Upper lobe of left lung (tissue), 6 donors: ENCODE measurements around the gene DHCR24. TPM values are rescaled to one million over a fixed set of nuclear protein-coding genes. Genes with fewer than 3 reads are reported as not detected.

Source experiments
- ATAC-seq, 2 donors: fragments of 200-7000 bp; cut with Tn5 transposase; one replicate each; pipeline ENCODE4 v1.9.1; 2022; ENCODE audit warnings: mild to moderate bottlenecking in 2 of 2, moderate library complexity in 2 of 2; ENCODE audit not compliant: low FRiP score in 2 of 2
- DNase-seq, 2 donors: peaks; one replicate each; pipeline ENCODE4 v3.0.0-alpha.2; 2019 to 2020
- H3K27ac ChIP-seq, 4 donors: fragments of 200-600 bp; sonication (generic); one replicate each; pipeline ENCODE4 v1.5.1; 2016 to 2019
- H3K27me3 ChIP-seq, 4 donors: fragments of 200-600 bp; sonication (generic); one replicate each; pipeline ENCODE4 v1.5.1; 2017 to 2019
- H3K36me3 ChIP-seq, 4 donors: fragments of 200-600 bp; sonication (generic); one replicate each; pipeline ENCODE4 v1.5.1; 2016 to 2019
- H3K4me1 ChIP-seq, 4 donors: fragments of 200-600 bp; sonication (generic); one replicate each; pipeline ENCODE4 v1.5.1; 2018 to 2019
- H3K4me3 ChIP-seq, 4 donors: fragments of 200-600 bp; sonication (generic); one replicate each; pipeline ENCODE4 v1.5.1; 2017 to 2019; ENCODE audit warnings: mild to moderate bottlenecking in 2 of 4, moderate library complexity in 1 of 4
- H3K9me3 ChIP-seq, 4 donors: fragments of 200-600 bp; sonication (generic); one replicate each; pipeline ENCODE4 v1.5.1; 2018 to 2019
- CTCF ChIP-seq, 6 experiments: fragments of 450-650 bp in 4 of 6; fragments of 200-600 bp in 2 of 6; sonication (generic) in 2 of 6; IDR thresholded peaks; one replicate each; pipeline ENCODE4 v1.5.1; 2016 to 2019; ENCODE audit warnings: antibody characterized with exemption in 6 of 6
- EP300 ChIP-seq, 4 donors: sonication (generic); formaldehyde crosslinking; IDR thresholded peaks; one replicate each; pipeline ENCODE4 v1.5.1; 2017; ENCODE audit warnings: antibody characterized with exemption in 4 of 4, control low read depth in 2 of 4
- POLR2A ChIP-seq, 4 donors: fragments of 450-650 bp; IDR thresholded peaks; one replicate each; pipeline ENCODE4 v1.5.1; 2016 to 2017; ENCODE audit warnings: antibody characterized with exemption in 4 of 4, mild to moderate bottlenecking in 2 of 4
- POLR2AphosphoS5 ChIP-seq, 2 donors: sonication (generic); formaldehyde crosslinking; IDR thresholded peaks; one replicate each; pipeline ENCODE4 v1.5.1; 2017; ENCODE audit warnings: antibody characterized with exemption in 2 of 2
- whole genome bisulfite sequencing, 2 donors: methylation state at CpG; one replicate each; pipeline ENCODE4 v1.1.5; 2017 to 2018; 5-methylcytosine and 5-hydroxymethylcytosine counted together
- total RNA-seq, 6 donors: library from RNA; depleted of rRNA in 4 of 6; stranded (reverse); fragments of >200 nt in 4 of 6; gene quantifications; one replicate each; pipeline versions ENCODE4 v1.1.0 to v1.2.1, GENCODE V29; 2016 to 2021
- donor health status: DM: no; HTN: no; CAD: no; lungs with moderate emphysema.
- donor health status: DM: no; HTN: yes; CAD: no; lungs with severe emphysema.

The DHCR24 gene
- total RNA-seq, 6 donors from 2014 or later = 188 to 863 (median 555) TPM

- Histone ChIP-seq H3K36me3 (no peaks in the 10 kb centered on the region), H3K27ac (no peak overlapping the region), H3K27me3 (no peaks in the 10 kb centered on the region), H3K9me3 (peaks cover 7 to 24% (median 13%) of the 10 kb centered on the region in 4 donors), H3K4me3 (no peak overlapping the region), H3K4me1 (no peaks in the 10 kb centered on the region)
- ATAC-seq = peak in 1 of 2 donors; percentile 51
- DNase-seq = peak in 1 of 2 donors; percentile 12
- no peak for TF ChIP-seq POLR2AphosphoS5 (IDR thresholded peaks at IDR 0.05)
- 80 to 93% methylated on average over 1 to 5 of the region's 5 CpGs for WGBS, 2 donors
These were observed 61.3 kb downstream of the DHCR24 start for GRCh38 chr1:54825696-54826095.

- no peaks in the 10 kb centered on the region for H3K27me3 ChIP-seq
- 79 to 83% methylated on average over 3 of the region's 3 CpGs for WGBS, 2 donors
- no peak overlapping the region for H3K27ac ChIP-seq
- no peak for DNase-seq
- no peak for TF ChIP-seq EP300 (IDR thresholded peaks at IDR 0.05)
- no peak for TF ChIP-seq CTCF (IDR thresholded peaks at IDR 0.05)
- no peak for TF ChIP-seq POLR2AphosphoS5 (IDR thresholded peaks at IDR 0.05)
- TF ChIP-seq POLR2A (IDR thresholded peaks at IDR 0.05) = no peak
- H3K36me3 ChIP-seq = no peaks in the 10 kb centered on the region
- H3K4me1 ChIP-seq = no peaks in the 10 kb centered on the region
- H3K9me3 ChIP-seq = peaks cover 7 to 24% (median 13%) of the 10 kb centered on the region in 4 donors
- H3K4me3 ChIP-seq = no peak overlapping the region
- no peak for ATAC-seq
These were observed 63.3 kb downstream of the DHCR24 start for GRCh38 chr1:54823670-54824069.

GRCh38 chr1:54819733-54820132 is 67.3 kb downstream of the DHCR24 start:
- DNase-seq (no peak), ATAC-seq (no peak)
- Histone ChIP-seq H3K36me3 (no peaks in the 10 kb centered on the region), H3K4me3 (no peak overlapping the region), H3K27ac (no peak overlapping the region), H3K9me3 (peaks cover 7 to 8% (median 7%) of the 10 kb centered on the region in 4 donors), H3K27me3 (no peaks in the 10 kb centered on the region), H3K4me1 (no peaks in the 10 kb centered on the region)
- TF ChIP-seq EP300 (IDR thresholded peaks at IDR 0.05) (no peak), POLR2AphosphoS5 (IDR thresholded peaks at IDR 0.05) (no peak), POLR2A (IDR thresholded peaks at IDR 0.05) (no peak), CTCF (IDR thresholded peaks at IDR 0.05) (no peak)

GRCh38 chr1:54819195-54819536 is 67.8 kb downstream of the DHCR24 start:
- WGBS, 2 donors = 85% methylated on average over 4 of the region's 4 CpGs
- H3K27me3 ChIP-seq = no peaks in the 10 kb centered on the region
- TF ChIP-seq POLR2A (IDR thresholded peaks at IDR 0.05) (no peak), CTCF (IDR thresholded peaks at IDR 0.05) (no peak), EP300 (IDR thresholded peaks at IDR 0.05) (no peak), POLR2AphosphoS5 (IDR thresholded peaks at IDR 0.05) (no peak)

GRCh38 chr1:54818461-54819194 is 68.4 kb downstream of the DHCR24 start:
- TF ChIP-seq POLR2A (IDR thresholded peaks at IDR 0.05) (no peak), POLR2AphosphoS5 (IDR thresholded peaks at IDR 0.05) (no peak), EP300 (IDR thresholded peaks at IDR 0.05) (no peak), CTCF (IDR thresholded peaks at IDR 0.05) (no peak)
- Histone ChIP-seq H3K27me3 (no peaks in the 10 kb centered on the region), H3K9me3 (peaks cover under 1 to 7% (median 1%) of the 10 kb centered on the region in 4 donors), H3K27ac (no peak overlapping the region), H3K4me3 (no peak overlapping the region), H3K4me1 (no peaks in the 10 kb centered on the region), H3K36me3 (no peaks in the 10 kb centered on the region)
- 66 to 69% methylated on average over 5 of the region's 5 CpGs for WGBS, 2 donors
- ATAC-seq (peak in 1 of 2 donors; percentile 53), DNase-seq (no peak)

More at GRCh38 chr1:54819195-54819536, 67.8 kb downstream of the DHCR24 start:
- peaks cover 6 to 8% (median 6%) of the 10 kb centered on the region in 4 donors for H3K9me3 ChIP-seq
- no peak overlapping the region for H3K4me3 ChIP-seq
- DNase-seq = peak in 1 of 2 donors; percentile 5
- H3K36me3 ChIP-seq = no peaks in the 10 kb centered on the region
- H3K27ac ChIP-seq = no peak overlapping the region
- ATAC-seq = no peak
- H3K4me1 ChIP-seq = no peaks in the 10 kb centered on the region
